SK-N-SH treated with all-trans-retinoic acid at 6 μM for 48 hours (cell line): Measurements from ENCODE around the gene CSF3R.

Experiments used
- CSDC2 ChIP-seq: fragments of 250-450 bp; sonication (Bioruptor Pico); IDR thresholded peaks from 2 replicates; pipeline ENCODE4 v1.5.0; 2020; ENCODE audit warnings: mild to moderate bottlenecking, moderate library complexity
- CSRNP3 ChIP-seq: fragments of 250-450 bp; sonication (Bioruptor Pico); IDR thresholded peaks from 2 replicates; pipeline ENCODE4 v1.5.1; 2021; ENCODE audit warnings: mild to moderate bottlenecking, moderate library complexity
- ESRRG ChIP-seq: fragments of 250-450 bp; sonication (Bioruptor Pico); IDR thresholded peaks from 2 replicates; pipeline ENCODE4 v1.6.1; 2021; ENCODE audit warnings: mild to moderate bottlenecking
- ISL1 ChIP-seq: fragments of 250-450 bp; sonication (Bioruptor Pico); IDR thresholded peaks from 2 replicates; pipeline ENCODE4 v2.1.2; 2022; ENCODE audit warnings: mild to moderate bottlenecking, moderate library complexity
- OSR1 ChIP-seq: fragments of 250-450 bp; sonication (Bioruptor Pico); IDR thresholded peaks from 2 replicates; pipeline ENCODE4 v1.8.0; 2022; ENCODE audit warnings: moderate library complexity, mild to moderate bottlenecking, inconsistent platforms
- POU6F1 ChIP-seq: fragments of 250-450 bp; sonication (Bioruptor Pico); IDR thresholded peaks from 2 replicates; pipeline ENCODE4 v1.8.0; 2021; ENCODE audit warnings: low read depth, mild to moderate bottlenecking, moderate library complexity, borderline replicate concordance
- PPARA ChIP-seq: fragments of 250-450 bp; sonication (Bioruptor Pico); IDR thresholded peaks from 2 replicates; pipeline ENCODE4 v1.5.0; 2020; ENCODE audit warnings: mild to moderate bottlenecking, borderline replicate concordance
- RARB ChIP-seq: fragments of 250-450 bp; sonication (Bioruptor Pico); IDR thresholded peaks from 2 replicates; pipeline ENCODE4 v1.8.0; 2021; ENCODE audit warnings: mild to moderate bottlenecking, moderate library complexity
- TCF4 ChIP-seq: fragments of 250-450 bp; sonication (Bioruptor Pico); IDR thresholded peaks from 2 replicates; pipeline ENCODE4 v1.8.0; 2021; ENCODE audit warnings: mild to moderate bottlenecking, moderate library complexity, borderline replicate concordance
- ZC3H10 ChIP-seq: fragments of 250-450 bp; sonication (Bioruptor Pico); IDR thresholded peaks from 2 replicates; pipeline ENCODE4 v1.5.1; 2021; ENCODE audit warnings: mild to moderate bottlenecking, moderate library complexity
- ZFP30 ChIP-seq: fragments of 450-650 bp; formaldehyde crosslinking; IDR thresholded peaks from 2 replicates; pipeline ENCODE4 v1.5.0; 2022; ENCODE audit warnings: mild to moderate bottlenecking, moderate library complexity
- TF ChIP-seq, protein P1 (sequence below): fragments of 250-450 bp; sonication (Bioruptor Pico); IDR thresholded peaks from 2 replicates; pipeline ENCODE4 v1.5.1; 2020; ENCODE audit warnings: low read depth, mild to moderate bottlenecking, moderate library complexity
- TF ChIP-seq, protein P2 (sequence below): fragments of 250-450 bp; sonication (Bioruptor Pico); IDR thresholded peaks from 2 replicates; pipeline ENCODE4 v1.8.0; 2020; ENCODE audit warnings: mild to moderate bottlenecking, moderate library complexity, borderline replicate concordance
- TF ChIP-seq, protein P3 (sequence below): fragments of 250-450 bp; sonication (Bioruptor Pico); IDR thresholded peaks from 2 replicates; pipeline ENCODE4 v1.5.0; 2020; ENCODE audit warnings: mild to moderate bottlenecking, moderate library complexity

GRCh38 chr1:36446746-36447145 lies 36.0 kb downstream of the CSF3R start:
- no peak for TF ChIP-seq PPARA (CRISPR knock-in tag)
- no peak for TF ChIP-seq TCF4 (CRISPR knock-in tag)
- no peak for TF ChIP-seq ZFP30 (CRISPR knock-in tag)
- no peak for TF ChIP-seq POU6F1
- no peak for TF ChIP-seq OSR1 (CRISPR knock-in tag)
- TF ChIP-seq, protein P1, sequence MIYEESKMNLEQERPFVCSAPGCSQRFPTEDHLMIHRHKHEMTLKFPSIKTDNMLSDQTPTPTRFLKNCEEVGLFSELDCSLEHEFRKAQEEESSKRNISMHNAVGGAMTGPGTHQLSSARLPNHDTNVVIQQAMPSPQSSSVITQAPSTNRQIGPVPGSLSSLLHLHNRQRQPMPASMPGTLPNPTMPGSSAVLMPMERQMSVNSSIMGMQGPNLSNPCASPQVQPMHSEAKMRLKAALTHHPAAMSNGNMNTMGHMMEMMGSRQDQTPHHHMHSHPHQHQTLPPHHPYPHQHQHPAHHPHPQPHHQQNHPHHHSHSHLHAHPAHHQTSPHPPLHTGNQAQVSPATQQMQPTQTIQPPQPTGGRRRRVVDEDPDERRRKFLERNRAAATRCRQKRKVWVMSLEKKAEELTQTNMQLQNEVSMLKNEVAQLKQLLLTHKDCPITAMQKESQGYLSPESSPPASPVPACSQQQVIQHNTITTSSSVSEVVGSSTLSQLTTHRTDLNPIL (CRISPR knock-in tag): no peak
- TF ChIP-seq, protein P2, sequence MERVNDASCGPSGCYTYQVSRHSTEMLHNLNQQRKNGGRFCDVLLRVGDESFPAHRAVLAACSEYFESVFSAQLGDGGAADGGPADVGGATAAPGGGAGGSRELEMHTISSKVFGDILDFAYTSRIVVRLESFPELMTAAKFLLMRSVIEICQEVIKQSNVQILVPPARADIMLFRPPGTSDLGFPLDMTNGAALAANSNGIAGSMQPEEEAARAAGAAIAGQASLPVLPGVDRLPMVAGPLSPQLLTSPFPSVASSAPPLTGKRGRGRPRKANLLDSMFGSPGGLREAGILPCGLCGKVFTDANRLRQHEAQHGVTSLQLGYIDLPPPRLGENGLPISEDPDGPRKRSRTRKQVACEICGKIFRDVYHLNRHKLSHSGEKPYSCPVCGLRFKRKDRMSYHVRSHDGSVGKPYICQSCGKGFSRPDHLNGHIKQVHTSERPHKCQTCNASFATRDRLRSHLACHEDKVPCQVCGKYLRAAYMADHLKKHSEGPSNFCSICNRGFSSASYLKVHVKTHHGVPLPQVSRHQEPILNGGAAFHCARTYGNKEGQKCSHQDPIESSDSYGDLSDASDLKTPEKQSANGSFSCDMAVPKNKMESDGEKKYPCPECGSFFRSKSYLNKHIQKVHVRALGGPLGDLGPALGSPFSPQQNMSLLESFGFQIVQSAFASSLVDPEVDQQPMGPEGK (CRISPR knock-in tag): no peak
- TF ChIP-seq CSDC2 (CRISPR knock-in tag): no peak
- no peak for TF ChIP-seq RARB (CRISPR knock-in tag)
- TF ChIP-seq ISL1 (CRISPR knock-in tag): no peak
- TF ChIP-seq CSRNP3: no peak
- TF ChIP-seq, protein P3, sequence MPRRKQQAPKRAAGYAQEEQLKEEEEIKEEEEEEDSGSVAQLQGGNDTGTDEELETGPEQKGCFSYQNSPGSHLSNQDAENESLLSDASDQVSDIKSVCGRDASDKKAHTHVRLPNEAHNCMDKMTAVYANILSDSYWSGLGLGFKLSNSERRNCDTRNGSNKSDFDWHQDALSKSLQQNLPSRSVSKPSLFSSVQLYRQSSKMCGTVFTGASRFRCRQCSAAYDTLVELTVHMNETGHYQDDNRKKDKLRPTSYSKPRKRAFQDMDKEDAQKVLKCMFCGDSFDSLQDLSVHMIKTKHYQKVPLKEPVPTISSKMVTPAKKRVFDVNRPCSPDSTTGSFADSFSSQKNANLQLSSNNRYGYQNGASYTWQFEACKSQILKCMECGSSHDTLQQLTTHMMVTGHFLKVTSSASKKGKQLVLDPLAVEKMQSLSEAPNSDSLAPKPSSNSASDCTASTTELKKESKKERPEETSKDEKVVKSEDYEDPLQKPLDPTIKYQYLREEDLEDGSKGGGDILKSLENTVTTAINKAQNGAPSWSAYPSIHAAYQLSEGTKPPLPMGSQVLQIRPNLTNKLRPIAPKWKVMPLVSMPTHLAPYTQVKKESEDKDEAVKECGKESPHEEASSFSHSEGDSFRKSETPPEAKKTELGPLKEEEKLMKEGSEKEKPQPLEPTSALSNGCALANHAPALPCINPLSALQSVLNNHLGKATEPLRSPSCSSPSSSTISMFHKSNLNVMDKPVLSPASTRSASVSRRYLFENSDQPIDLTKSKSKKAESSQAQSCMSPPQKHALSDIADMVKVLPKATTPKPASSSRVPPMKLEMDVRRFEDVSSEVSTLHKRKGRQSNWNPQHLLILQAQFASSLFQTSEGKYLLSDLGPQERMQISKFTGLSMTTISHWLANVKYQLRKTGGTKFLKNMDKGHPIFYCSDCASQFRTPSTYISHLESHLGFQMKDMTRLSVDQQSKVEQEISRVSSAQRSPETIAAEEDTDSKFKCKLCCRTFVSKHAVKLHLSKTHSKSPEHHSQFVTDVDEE: no peak
- TF ChIP-seq ZC3H10 (CRISPR knock-in tag): no peak
- no peak for TF ChIP-seq ESRRG (CRISPR knock-in tag)
